ENCODE results near the gene ITGA1.
"Not testable (repeated sequence)": the region's sequence is repeated elsewhere in the genome, so short reads cannot be mapped to it uniquely, and the experiment has no call there.

The ITGA1 gene

DNA sequence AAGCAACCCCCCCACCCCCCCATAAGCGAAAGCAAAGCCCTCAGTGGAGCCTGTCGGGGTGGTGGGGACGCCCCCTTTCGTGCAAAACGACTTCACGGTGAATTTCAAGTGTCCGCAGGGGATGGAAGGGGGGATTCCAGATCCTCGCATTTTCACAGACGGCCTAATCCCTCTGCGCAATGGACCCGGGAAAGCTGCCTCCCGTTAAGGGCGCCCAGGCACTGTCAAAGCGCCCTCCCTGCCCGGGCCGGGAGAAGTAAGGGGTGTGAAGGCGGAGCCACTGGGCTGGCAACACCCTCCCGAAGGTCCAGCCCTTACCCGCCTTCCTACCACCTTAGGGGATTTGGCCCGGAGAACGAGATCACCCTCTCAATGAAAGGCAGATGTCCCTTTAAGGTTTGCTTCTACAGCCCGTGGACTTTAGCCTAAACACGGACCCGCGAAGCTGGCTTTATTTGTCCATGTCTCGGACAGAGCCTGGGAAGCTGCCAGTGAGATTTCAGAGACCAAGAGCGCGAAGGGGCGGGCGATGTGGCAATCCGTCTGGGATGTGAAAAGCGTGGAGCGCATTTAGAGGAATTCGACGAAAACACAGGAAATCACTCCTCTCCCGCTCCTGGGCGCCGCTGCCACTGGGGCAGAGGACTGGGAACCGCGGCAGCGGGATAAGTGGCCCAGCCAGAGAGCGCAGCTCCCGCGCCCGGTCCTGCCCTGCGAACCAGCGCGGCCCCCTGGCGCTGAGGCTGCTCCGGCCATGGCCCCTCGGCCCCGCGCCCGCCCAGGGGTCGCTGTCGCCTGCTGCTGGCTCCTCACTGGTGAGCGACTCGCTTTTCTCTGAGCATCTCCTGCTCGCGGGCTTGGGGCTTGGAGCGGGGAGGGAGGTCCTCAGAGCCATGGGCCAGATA is at the start of gene ITGA1, which contains the start of gene PELO:
TSS of gene ITGA1 (plus strand) at position 317 of the 905 bp plus-strand sequence. CDS start at position 755, 438 bp downstream.
TSS of gene PELO (plus strand) at position 317 of the 905 bp plus-strand sequence. CDS start 12,479 bp downstream, outside the sequence.
- Histone ChIP-seq H3K27ac (ENCODE audit: low read depth, low read length) (peak within 1 kb of the TSS; percentile 85), H3K4me3 (ENCODE audit: low read depth, low read length) (peak within 1 kb of the TSS; percentile 91), H3K4me1 (ENCODE audit: control insufficient read depth, insufficient read depth, low read length, unreplicated experiment) (peaks cover 44% of the 10 kb centered on the region), H2AFZ (ENCODE audit: low read length, unreplicated experiment) (peak within 1 kb of the TSS; percentile 78), H3K27me3 (ENCODE audit: insufficient read depth, low read length) (no peaks in the 10 kb centered on the region), H3K79me2 (ENCODE audit: control insufficient read depth, insufficient read depth, low read length, unreplicated experiment) (peaks cover 38% of the 10 kb centered on the region), H3K36me3 (ENCODE audit: insufficient read depth, low read length) (no peaks in the 10 kb centered on the region; the same call in none of the 2 replicates)

DNA sequence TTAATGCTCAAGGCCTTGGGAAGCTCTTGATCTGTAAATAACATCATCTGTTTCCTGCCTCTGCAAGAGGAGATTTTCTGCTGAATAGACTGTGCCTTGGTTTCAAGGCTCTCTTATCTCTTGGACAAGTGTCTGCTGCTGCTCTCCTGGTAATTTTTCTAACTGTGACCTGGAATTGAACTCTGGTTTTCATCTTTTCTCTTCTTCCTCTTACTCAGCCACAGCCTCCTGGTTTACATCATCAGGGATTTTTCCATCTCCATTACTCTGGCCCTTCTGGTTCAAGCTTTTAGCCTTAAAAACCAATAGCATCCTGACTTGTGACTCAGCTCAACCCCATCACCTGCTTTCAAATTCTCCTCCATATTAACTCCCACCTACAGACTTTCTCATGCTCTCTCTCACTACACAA is 49.6 kb upstream of the ITGA1 start:
- Histone ChIP-seq H3K27me3 (ENCODE audit: insufficient read depth, low read length) (no peaks in the 10 kb centered on the region), H3K4me3 (ENCODE audit: low read depth, low read length) (no peak overlapping the region), H3K27ac (ENCODE audit: low read depth, low read length) (no peak overlapping the region), H3K4me1 (ENCODE audit: control insufficient read depth, insufficient read depth, low read length, unreplicated experiment) (peaks cover 2% of the 10 kb centered on the region), H2AFZ (ENCODE audit: low read length, unreplicated experiment) (no peak overlapping the region), H3K36me3 (ENCODE audit: insufficient read depth, low read length) (no peaks in the 10 kb centered on the region), H3K79me2 (ENCODE audit: control insufficient read depth, insufficient read depth, low read length, unreplicated experiment) (no peaks in the 10 kb centered on the region)

DNA sequence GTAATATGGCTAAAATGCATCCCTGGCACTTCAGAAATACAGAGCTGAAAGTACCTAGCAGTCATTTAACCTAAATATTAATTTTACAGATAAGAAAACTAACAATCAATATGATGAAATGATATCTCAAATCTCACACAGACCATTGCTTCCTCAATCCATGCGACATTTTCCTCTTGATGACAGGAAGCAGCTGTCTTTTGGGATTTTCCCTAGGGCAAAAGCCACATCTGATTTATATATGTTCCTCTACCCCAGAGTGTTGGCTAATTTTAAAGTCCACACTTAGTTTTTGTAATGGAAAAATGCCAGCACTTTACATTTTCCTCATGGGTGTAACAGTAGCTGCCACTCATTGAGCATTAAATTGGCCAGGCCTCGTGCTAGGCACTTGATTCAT is 47.7 kb upstream of the ITGA1 start:
- Histone ChIP-seq H3K27ac (ENCODE audit: low read depth, low read length) (no peak overlapping the region), H3K4me1 (ENCODE audit: control insufficient read depth, insufficient read depth, low read length, unreplicated experiment) (peaks cover 14% of the 10 kb centered on the region), H3K4me3 (ENCODE audit: low read depth, low read length) (no peak overlapping the region), H2AFZ (ENCODE audit: low read length, unreplicated experiment) (no peak overlapping the region), H3K79me2 (ENCODE audit: control insufficient read depth, insufficient read depth, low read length, unreplicated experiment) (no peaks in the 10 kb centered on the region), H3K27me3 (ENCODE audit: insufficient read depth, low read length) (no peaks in the 10 kb centered on the region), H3K36me3 (ENCODE audit: insufficient read depth, low read length) (no peaks in the 10 kb centered on the region)

DNA sequence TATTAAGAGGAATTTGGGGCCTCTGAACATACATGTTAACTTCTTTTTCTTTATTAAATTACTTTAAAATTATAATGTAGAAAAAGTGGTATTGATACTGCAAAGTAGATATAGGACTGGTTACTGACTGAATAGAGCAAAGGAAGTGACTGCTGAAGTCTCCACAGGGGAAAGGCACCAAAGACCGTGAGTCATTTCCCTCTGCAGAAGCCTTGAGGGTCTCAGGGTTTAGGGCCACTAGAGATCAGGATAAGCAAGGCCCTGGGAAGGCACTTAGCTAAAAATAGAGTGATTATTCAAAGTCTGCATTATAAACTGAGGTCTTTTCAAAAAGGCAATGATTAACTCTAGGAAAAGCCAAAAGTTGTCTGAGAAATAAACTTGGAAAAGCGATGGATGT is 44.7 kb upstream of the ITGA1 start:
- H3K79me2 ChIP-seq (ENCODE audit: control insufficient read depth, insufficient read depth, low read length, unreplicated experiment), result no peaks in the 10 kb centered on the region
- no peak overlapping the region for H2AFZ ChIP-seq (ENCODE audit: low read length, unreplicated experiment)
- peaks cover 14% of the 10 kb centered on the region for H3K4me1 ChIP-seq (ENCODE audit: control insufficient read depth, insufficient read depth, low read length, unreplicated experiment)
- no peaks in the 10 kb centered on the region for H3K27me3 ChIP-seq (ENCODE audit: insufficient read depth, low read length)
- H3K36me3 ChIP-seq (ENCODE audit: insufficient read depth, low read length), result no peaks in the 10 kb centered on the region
- H3K4me3 ChIP-seq (ENCODE audit: low read depth, low read length), result no peak overlapping the region
- H3K27ac ChIP-seq (ENCODE audit: low read depth, low read length), result no peak overlapping the region

DNA sequence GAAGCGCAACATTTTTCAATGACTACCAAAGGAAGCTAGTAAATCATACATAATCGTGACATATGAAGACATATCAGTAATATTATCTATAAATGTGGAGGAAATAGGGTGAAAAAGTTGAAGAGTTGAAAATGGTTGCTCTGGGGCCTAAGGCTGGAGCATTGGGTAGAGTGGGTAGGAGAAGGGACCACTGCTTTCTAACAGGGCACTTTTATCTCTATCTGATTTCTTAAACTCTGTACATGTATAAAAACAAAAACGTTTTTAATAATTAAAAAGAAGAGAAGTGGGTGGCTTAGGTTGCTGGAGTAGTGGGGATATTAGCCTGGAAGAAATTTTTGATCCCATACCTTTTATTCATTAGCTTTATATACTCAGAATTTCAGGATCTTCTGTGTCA is 44.2 kb upstream of the ITGA1 start:
- Histone ChIP-seq H3K79me2 (ENCODE audit: control insufficient read depth, insufficient read depth, low read length, unreplicated experiment) (no peaks in the 10 kb centered on the region), H3K27ac (ENCODE audit: low read depth, low read length) (no peak overlapping the region), H3K4me1 (ENCODE audit: control insufficient read depth, insufficient read depth, low read length, unreplicated experiment) (peaks cover 14% of the 10 kb centered on the region), H2AFZ (ENCODE audit: low read length, unreplicated experiment) (no peak overlapping the region), H3K27me3 (ENCODE audit: insufficient read depth, low read length) (no peaks in the 10 kb centered on the region), H3K36me3 (ENCODE audit: insufficient read depth, low read length) (no peaks in the 10 kb centered on the region), H3K4me3 (ENCODE audit: low read depth, low read length) (no peak overlapping the region)

DNA sequence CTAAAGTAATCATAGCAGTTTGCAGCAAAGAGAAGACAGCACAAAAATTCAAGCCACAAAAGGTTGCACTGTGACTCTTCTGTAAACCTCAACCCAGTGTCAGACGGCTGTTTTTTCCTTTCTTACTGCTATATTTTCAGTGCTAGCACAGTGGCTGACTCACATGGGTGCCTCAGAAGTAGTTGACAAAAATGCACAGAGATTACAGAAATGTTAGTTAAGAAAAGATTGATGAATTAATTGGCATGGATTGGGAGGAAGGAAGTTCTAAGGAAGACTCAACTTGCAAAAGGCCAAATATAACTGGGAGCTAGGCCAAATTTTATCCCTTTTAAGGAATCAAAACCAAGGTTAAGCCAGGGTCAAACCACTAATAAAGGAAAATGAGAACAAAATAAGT is 43.7 kb upstream of the ITGA1 start:
- Histone ChIP-seq H3K27ac (ENCODE audit: low read depth, low read length) (no peak overlapping the region), H2AFZ (ENCODE audit: low read length, unreplicated experiment) (no peak overlapping the region), H3K4me1 (ENCODE audit: control insufficient read depth, insufficient read depth, low read length, unreplicated experiment) (peaks cover 14% of the 10 kb centered on the region), H3K36me3 (ENCODE audit: insufficient read depth, low read length) (no peaks in the 10 kb centered on the region), H3K79me2 (ENCODE audit: control insufficient read depth, insufficient read depth, low read length, unreplicated experiment) (no peaks in the 10 kb centered on the region), H3K4me3 (ENCODE audit: low read depth, low read length) (no peak overlapping the region), H3K27me3 (ENCODE audit: insufficient read depth, low read length) (no peaks in the 10 kb centered on the region)

DNA sequence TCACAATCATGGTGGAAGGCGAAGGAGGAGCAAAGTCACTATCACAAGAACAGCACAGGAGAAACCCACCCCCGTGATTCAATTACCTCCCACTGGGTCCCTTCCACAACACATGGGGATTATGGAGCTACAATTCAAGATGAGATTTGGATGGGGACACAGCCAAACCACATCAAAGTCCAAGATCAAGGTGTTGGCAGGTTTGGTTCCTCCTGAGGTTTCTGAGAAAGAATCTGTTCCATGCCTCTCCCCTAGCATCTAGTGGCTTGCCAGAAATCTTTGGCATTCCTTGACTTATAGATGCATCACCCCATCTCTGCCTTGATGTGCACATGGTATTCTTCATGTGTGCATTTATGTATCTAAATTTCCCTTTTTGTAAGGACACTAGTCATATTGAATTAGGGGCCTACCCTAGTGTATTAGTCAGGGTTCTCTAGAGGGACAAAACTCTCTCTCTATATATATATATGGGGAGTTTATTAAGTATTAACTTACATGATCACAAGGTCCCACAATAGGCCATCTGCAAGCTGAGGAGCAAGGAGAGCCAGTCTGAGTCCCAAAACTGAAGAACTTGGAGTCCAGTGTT is 42.8 kb upstream of the ITGA1 start:
- not testable (repeated sequence) for H3K36me3 ChIP-seq (ENCODE audit: insufficient read depth, low read length); H3K27me3 ChIP-seq (ENCODE audit: insufficient read depth, low read length); H3K27ac ChIP-seq (ENCODE audit: low read depth, low read length); H3K79me2 ChIP-seq (ENCODE audit: control insufficient read depth, insufficient read depth, low read length, unreplicated experiment); H2AFZ ChIP-seq (ENCODE audit: low read length, unreplicated experiment); H3K4me3 ChIP-seq (ENCODE audit: low read depth, low read length)
- H3K4me1 ChIP-seq (ENCODE audit: control insufficient read depth, insufficient read depth, low read length, unreplicated experiment), result peaks cover 14% of the 10 kb centered on the region

DNA sequence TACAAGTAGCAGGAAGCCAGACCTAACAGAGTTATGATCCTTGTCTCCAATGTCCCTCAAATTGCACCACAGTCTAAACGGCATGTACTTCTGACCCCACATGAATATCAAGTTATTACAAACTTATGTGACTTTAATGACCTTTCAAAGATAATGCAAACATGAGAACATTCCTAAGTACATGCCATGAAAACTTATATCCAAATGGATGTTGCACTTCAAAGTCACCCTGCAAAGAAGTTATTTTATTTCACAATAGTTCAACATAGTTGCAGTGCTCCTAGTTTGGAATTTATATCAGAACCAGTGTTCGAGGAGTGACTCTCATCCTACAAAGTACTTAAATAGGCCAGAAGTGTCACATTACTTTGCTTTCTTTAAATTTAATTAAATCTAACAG is 41.2 kb upstream of the ITGA1 start:
- Histone ChIP-seq H3K4me3 (ENCODE audit: low read depth, low read length) (no peak overlapping the region), H3K79me2 (ENCODE audit: control insufficient read depth, insufficient read depth, low read length, unreplicated experiment) (no peaks in the 10 kb centered on the region), H3K27ac (ENCODE audit: low read depth, low read length) (no peak overlapping the region), H2AFZ (ENCODE audit: low read length, unreplicated experiment) (no peak overlapping the region), H3K36me3 (ENCODE audit: insufficient read depth, low read length) (no peaks in the 10 kb centered on the region), H3K27me3 (ENCODE audit: insufficient read depth, low read length) (no peaks in the 10 kb centered on the region), H3K4me1 (ENCODE audit: control insufficient read depth, insufficient read depth, low read length, unreplicated experiment) (peaks cover 14% of the 10 kb centered on the region)

DNA sequence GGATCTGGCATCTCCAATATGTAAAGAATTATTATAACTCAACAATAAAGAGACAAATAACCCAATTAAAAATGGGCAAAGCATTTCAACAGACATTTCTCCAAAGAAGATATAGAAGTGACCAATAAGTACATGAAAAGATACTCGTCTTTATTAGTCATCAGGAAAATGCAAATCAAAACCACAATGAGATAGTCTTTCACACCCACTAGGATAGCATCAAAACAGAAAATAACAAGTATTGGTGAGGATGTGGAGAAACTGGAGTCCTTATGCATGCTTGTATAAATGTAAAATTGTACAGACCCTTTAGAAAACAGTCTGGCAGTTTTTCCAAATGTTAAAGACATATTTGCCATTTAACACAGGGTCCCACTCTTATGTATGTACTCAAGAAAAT is 39.1 kb upstream of the ITGA1 start:
- H3K27ac ChIP-seq (ENCODE audit: low read depth, low read length), result no peak overlapping the region
- H3K27me3 ChIP-seq (ENCODE audit: insufficient read depth, low read length), result no peaks in the 10 kb centered on the region
- no peak overlapping the region for H2AFZ ChIP-seq (ENCODE audit: low read length, unreplicated experiment)
- H3K36me3 ChIP-seq (ENCODE audit: insufficient read depth, low read length), result no peaks in the 10 kb centered on the region
- no peak overlapping the region for H3K4me3 ChIP-seq (ENCODE audit: low read depth, low read length)
- H3K79me2 ChIP-seq (ENCODE audit: control insufficient read depth, insufficient read depth, low read length, unreplicated experiment), result no peaks in the 10 kb centered on the region
- peaks cover 7% of the 10 kb centered on the region for H3K4me1 ChIP-seq (ENCODE audit: control insufficient read depth, insufficient read depth, low read length, unreplicated experiment)

DNA sequence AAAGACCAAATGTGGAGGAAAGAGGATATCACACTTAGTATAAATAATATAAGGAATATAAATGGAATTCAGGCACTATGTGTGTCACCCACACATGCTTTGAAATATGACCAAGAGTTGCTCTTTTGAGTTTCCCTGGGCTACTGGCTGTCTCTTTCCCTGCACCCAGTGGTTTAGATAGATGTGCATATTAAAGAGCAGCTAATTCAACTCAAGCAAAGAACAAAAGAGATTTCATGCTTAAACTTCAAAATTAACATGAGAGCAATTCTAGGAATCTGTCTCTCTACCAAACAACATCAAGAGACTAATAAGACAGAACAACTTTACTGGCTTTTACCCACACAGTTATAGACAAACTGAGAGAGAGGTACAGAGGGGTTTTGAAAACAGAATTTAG is 38.0 kb upstream of the ITGA1 start:
- Histone ChIP-seq H3K4me1 (ENCODE audit: control insufficient read depth, insufficient read depth, low read length, unreplicated experiment) (no peaks in the 10 kb centered on the region), H3K27ac (ENCODE audit: low read depth, low read length) (no peak overlapping the region), H3K36me3 (ENCODE audit: insufficient read depth, low read length) (no peaks in the 10 kb centered on the region), H3K79me2 (ENCODE audit: control insufficient read depth, insufficient read depth, low read length, unreplicated experiment) (no peaks in the 10 kb centered on the region), H3K27me3 (ENCODE audit: insufficient read depth, low read length) (no peaks in the 10 kb centered on the region), H3K4me3 (ENCODE audit: low read depth, low read length) (no peak overlapping the region), H2AFZ (ENCODE audit: low read length, unreplicated experiment) (no peak overlapping the region)

DNA sequence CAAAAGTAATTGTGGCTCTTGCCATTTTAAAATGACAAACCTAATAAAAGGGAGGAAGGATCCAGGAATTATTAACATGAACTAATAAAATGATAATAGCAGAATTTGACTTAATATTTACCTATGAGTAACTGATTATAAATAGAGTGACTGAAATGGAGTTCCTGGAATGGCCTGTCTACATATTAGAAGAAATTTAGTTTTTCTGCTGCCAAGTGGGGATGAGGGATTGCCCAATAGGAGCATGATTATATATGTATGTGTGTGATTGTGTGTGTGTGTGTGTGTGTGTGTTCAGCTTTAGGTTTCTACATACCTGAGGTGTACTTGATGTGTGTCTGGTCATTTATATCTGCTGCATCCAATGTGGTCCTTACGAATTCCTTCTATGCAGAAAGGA is 36.6 kb upstream of the ITGA1 start:
- Histone ChIP-seq H3K4me1 (ENCODE audit: control insufficient read depth, insufficient read depth, low read length, unreplicated experiment) (no peaks in the 10 kb centered on the region), H2AFZ (ENCODE audit: low read length, unreplicated experiment) (no peak overlapping the region), H3K27me3 (ENCODE audit: insufficient read depth, low read length) (no peaks in the 10 kb centered on the region), H3K4me3 (ENCODE audit: low read depth, low read length) (no peak overlapping the region), H3K79me2 (ENCODE audit: control insufficient read depth, insufficient read depth, low read length, unreplicated experiment) (no peaks in the 10 kb centered on the region), H3K36me3 (ENCODE audit: insufficient read depth, low read length) (no peaks in the 10 kb centered on the region), H3K27ac (ENCODE audit: low read depth, low read length) (no peak overlapping the region)
